ENCODE measurements around the gene KHSRP.
A peak's percentile ranks its signal among the peaks of the same experiment; 100 is the strongest.

Gene KHSRP

DNA sequence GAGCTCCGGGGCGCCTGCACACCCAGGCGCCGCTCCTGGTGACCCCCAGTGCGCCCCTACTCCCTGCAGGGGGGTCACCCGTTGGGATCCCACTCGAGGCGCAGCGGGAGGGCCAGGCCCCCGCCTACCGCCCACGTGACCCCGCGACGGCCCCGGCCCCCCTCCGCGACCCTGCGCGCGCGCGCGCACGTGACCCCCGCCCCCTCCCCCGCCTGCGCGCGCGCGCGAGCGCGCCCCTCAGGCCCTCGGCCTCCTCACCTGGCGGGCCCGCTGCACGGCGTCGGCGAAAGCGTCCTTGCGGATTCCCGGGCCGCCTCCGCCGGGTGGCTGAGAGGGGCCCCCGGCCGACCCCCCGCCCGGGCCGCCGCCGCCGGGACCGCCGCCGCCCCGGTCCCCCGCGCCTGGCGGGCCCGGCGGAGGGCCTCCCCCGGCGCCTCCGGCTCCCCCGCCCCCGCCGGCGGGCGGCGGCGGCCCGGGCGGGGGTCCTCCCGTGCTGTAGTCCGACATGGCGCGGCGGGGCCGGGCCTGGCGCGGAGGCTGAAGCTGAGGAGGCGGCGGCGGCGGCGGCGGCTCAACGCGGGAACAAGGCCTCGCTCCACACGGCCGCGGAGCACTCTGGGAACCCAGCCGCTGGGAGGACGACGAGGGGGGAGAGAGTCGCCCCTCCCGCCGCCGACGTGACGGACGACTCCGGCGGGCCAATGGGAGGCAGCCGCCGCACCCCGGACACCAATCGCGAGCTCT, at the start of gene KHSRP:
Gene KHSRP, minus strand, starts transcription at position 617 of the 744 bp plus-strand sequence. Its CDS starts 110 bp downstream, at position 507.
- DNase-seq: peak; percentile 74

GRCh38 chr19:6473647-6474046, 49.0 kb upstream of the KHSRP start:
- DNase-seq: no peak

DNA sequence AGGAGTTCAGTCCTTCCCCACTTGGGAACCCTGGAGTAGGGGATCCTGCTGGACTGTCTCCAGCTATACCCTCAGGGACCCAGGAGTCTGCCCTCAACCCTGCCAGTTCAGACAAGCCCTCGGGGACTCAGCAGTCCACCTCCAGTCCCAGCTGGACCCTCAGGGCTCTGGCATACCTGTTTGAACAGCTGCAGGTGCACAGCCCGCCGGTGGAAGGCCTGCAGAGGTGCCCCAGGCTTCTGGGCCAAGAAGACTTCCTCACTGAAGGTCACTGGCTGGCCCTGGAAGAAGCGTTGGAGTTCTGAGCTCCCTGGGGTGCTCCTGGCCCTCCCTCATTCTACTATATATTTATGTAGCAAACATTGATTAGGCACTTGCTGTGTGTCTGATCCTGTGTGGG, 48.1 kb upstream of the KHSRP start:
- DNase-seq: no peak

DNA sequence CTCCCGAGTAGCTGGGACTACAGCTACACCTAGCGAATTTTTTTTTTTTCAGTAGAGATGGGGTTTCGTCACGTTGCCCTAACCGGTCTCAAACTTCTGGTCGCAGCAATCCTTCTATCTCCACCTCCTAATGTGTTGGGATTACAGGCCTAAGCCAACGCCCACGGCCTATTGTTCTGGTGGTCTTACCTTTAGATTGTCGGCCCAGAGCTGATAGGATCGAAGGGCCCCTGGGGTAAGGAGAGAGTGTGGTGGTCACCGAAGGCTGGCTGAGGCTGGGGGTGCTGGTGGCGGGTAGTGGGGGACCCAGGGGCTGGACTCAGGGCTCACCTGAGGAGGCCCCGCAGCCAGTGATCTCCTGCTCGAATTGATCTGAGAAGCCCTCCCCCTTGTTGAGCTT, 46.5 kb upstream of the KHSRP start:
- DNase-seq: no peak

GRCh38 chr19:6470173-6470572, 45.6 kb upstream of the KHSRP start:
- no peak for DNase-seq

GRCh38 chr19:6467384-6467783, 42.8 kb upstream of the KHSRP start:
- DNase-seq: no peak

- no peak for DNase-seq
Observed at GRCh38 chr19:6466526-6467248, 42.1 kb upstream of the KHSRP start.

- no peak for DNase-seq
Observed at GRCh38 chr19:6465663-6466062, 41.1 kb upstream of the KHSRP start.

DNA sequence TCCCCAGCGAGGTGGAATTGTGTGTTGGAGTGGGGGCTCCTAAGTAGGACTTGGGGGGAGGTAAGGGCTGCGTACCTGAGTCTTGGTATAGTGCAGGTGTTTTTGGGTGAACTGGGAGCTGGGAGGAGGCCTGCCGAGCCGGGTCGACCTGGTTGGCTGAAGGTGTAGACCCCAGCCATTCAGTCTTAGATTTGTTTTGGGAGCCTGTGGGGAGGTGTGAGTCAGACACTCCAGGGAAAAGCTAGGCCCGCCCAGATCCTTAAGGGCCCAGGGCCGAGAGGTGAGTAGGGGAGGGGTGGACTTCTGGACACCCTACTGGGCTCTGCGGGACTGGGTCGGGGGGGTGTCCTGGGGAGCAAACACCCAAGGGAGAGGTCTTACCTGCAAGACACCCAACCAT, 40.4 kb upstream of the KHSRP start:
- no peak for DNase-seq

DNA sequence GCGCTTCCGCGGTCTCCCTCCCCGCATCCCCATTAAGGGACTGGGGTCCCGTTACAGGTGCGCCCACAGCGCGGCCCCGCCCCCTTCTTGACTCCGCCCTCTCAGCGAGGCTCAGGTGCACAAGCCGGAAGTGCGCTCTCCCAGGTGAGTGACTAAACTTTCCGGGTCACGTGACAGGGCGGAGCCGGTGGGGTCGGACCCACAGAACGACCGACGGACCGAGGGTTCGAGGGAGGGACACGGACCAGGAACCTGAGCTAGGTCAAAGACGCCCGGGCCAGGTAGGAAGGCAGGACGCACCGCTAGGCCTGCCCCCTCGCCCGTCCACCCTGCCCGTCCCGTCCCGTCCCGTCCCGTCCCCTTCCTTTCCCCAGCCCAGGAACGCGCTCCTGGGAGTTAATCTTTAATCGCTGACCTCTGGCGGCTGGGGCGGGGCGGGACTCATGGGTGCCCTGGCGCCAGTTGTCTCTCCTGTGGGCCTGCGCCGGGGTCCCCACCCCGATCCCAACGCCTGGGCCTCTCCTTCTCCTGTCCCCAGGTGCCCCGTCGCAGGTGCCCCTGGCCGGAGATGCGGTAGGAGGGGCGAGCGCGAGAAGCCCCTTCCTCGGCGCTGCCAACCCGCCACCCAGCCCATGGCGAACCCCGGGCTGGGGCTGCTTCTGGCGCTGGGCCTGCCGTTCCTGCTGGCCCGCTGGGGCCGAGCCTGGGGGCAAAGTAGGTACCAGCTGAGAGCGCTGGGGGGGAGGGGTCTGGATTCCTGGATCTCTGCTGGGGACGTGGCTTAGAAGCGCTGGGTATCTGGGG, 39.7 kb upstream of the KHSRP start, which contains the start of gene CRB3:
Gene CRB3, plus strand, starts transcription at position 202 of the 804 bp plus-strand sequence. Its CDS starts 431 bp downstream, at position 633.
- peak; percentile 84 for DNase-seq

GRCh38 chr19:6460099-6460884, 35.7 kb upstream of the KHSRP start:
- peak; percentile 98 for DNase-seq

DNA sequence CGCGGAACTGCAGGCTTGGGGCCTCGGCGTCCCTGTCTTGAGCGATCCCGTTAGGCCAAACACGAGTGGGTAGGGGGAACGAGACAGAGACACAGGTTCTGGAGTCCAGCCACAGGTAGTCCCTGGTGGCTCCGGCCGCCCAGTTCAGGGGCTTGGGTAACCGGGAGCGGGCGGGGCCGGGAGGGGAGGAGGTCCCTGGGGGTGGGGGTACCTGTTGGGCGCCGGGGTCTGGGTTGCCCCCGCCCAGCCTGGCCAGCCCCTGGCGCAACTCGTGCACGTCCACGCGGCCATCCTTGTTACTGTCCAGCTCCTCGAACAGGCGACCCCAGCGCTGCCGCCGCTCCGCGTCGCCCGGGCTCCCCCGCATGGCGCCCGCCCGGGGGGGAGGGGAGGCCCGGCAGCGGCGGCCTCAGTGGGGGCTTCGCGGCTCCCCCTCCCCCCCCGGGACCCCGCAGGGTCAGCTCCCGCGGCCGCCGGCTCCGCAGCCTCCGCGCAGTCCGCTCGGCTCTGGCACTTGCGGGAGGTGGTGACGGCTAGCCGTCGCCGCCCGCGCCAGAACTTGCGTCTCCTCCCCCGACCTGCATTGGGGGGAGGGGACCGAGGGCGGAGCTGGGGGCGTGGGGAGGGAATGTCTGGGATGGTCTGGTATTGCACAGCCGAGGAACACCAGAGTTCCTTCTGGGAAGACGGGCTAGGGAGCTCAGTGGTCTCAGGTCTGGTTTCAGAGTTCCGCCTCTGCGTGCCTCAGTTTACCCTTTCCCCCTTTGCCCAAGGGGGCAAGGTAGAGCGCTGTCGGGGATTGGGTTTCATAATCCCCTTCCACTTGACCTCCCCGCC, 34.9 kb upstream of the KHSRP start, which contains the start of gene SLC25A23:
Gene SLC25A23, minus strand, starts transcription at position 531 of the 837 bp plus-strand sequence. Its CDS starts 164 bp downstream, at position 367.
- DNase-seq: peak; percentile 83

DNA sequence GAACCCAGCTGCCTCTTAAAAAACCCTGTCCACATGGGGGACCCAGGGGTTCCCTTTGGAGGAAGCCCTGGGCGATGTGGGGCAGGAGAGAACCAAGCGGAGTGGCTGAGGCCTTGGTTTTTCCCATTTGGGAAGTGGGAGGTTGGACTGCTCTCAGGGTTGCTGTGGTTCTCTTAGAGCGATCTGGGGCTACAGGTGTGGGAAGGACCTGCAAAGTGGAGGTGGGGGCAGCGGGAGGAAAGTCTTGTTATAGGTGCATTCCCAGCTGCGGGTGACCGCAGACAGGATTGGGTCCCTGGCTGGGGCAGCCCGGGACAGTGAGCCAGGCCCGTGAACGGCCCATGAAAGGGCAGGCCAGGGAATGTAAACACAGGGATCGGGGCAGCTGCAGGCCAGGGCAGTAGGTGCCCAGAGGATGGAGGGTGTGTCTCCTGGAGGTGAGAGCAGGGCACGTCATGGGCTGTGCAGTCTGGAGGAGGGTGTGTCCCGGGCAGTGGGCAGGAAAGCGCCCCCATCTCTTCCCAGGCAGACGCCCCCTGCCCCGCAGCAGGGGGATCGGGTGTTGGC, 34.2 kb upstream of the KHSRP start:
- no peak for DNase-seq

GRCh38 chr19:6457958-6458694, 33.5 kb upstream of the KHSRP start:
- DNase-seq: no peak

- DNase-seq: no peak
Observed at GRCh38 chr19:6455924-6456323, 31.3 kb upstream of the KHSRP start.

- DNase-seq: no peak
Observed at GRCh38 chr19:6453951-6454565, 29.4 kb upstream of the KHSRP start.

- DNase-seq: no peak
Observed at GRCh38 chr19:6452899-6453298, 28.3 kb upstream of the KHSRP start.

GRCh38 chr19:6452223-6452614, 27.6 kb upstream of the KHSRP start:
- no peak for DNase-seq

GRCh38 chr19:6451583-6452222, 27.1 kb upstream of the KHSRP start:
- DNase-seq: no peak

Data from activated effector memory CD4-positive, alpha-beta T cell treated with anti-CD3 and anti-CD28 coated beads, Interleukin-2, amount 50 U/mL, for 16 hours (primary cell).